Hepatocyte (in vitro differentiated cells): ENCODE results near the gene PLEKHA4.

ENCODE experiments used
- CTCF ChIP-seq: fragments of 200-600 bp; sonication (generic); IDR thresholded peaks from 2 replicates; pipeline ENCODE4 v1.5.1; 2016; ENCODE audit warnings: antibody characterized with exemption, mild to moderate bottlenecking; ENCODE audit not compliant: poor library complexity
- EZH2 ChIP-seq: fragments of 200-600 bp; sonication (generic); IDR thresholded peaks from 2 replicates; pipeline ENCODE4 v1.6.1; 2016; ENCODE audit warnings: antibody characterized with exemption, mild to moderate bottlenecking, borderline replicate concordance
- EZH2phosphoT487 ChIP-seq: fragments of 200-600 bp; sonication (generic); IDR thresholded peaks from one replicate; pipeline ENCODE4 v1.6.1; 2018; ENCODE audit warnings: antibody characterized with exemption, mild to moderate bottlenecking, low read depth, moderate library complexity; ENCODE audit not compliant: unreplicated experiment, severe bottlenecking

GRCh38 chr19:48841047-48841446 lies 27.4 kb downstream of the PLEKHA4 start:
- TF ChIP-seq CTCF = no peak
- no peak for TF ChIP-seq EZH2phosphoT487
- no peak for TF ChIP-seq EZH2
